Suprapubic skin (tissue), 3 donors: Measurements from ENCODE around the gene PLIN1.

ENCODE experiments used
- CTCF ChIP-seq, 2 donors: fragments of 200-600 bp in 1 of 2; fragments of 450-650 bp in 1 of 2; sonication (generic) in 1 of 2; IDR thresholded peaks; one replicate each; pipeline ENCODE4 v1.5.1; 2016 to 2019; ENCODE audit warnings: antibody characterized with exemption in 2 of 2, mild to moderate bottlenecking in 1 of 2, moderate library complexity in 1 of 2
- EP300 ChIP-seq: sonication (generic); formaldehyde crosslinking; IDR thresholded peaks from one replicate; pipeline ENCODE4 v1.6.1; 2017; ENCODE audit warnings: antibody characterized with exemption
- POLR2A ChIP-seq, 2 donors: fragments of 450-650 bp; IDR thresholded peaks; one replicate each; pipeline ENCODE4 v1.6.1; 2017; ENCODE audit warnings: antibody characterized with exemption in 2 of 2, mild to moderate bottlenecking in 2 of 2, moderate library complexity in 2 of 2

DNA sequence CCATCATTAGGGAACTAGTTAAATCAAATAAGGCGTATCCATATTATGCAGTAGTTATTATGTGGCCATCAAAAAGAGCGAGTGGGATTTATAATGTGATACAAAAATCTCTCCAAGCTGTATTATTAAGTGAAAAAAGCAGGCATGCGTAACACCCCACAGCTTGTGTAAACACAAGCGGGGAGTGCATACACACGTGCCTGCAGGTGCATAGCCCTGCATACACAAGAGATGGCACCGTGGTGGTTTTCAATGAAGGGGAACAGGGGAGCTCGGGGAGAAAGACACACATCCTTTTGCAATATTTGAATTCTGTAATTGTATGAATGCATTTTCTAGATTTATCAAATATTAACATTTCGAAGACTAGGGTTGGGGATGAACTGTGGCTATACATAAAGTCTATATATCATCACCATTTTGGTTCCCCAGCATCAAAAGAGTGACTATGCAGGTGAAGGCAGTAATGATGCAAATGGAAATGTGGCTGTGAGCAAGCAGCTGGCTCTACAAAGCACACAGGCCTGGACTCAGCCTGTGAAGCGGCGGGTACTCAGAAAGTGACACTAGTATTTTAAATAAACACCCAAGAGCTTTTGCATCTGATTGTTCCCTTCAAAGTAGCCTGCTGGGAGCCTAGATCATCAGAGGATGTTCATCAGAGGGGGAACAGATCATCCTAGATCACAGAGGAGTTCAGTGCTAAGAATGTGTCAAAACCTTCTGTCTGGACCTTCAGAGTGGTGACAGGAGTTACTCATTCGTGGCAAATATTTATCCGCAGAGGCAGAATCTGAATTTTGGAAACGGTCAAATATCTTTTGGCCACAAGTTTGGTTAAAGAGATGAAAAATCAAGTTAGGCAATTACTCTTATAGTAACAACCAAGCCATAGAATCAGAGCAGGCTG is 14.5 kb downstream of the PLIN1 start:
- no peak for TF ChIP-seq POLR2A (IDR thresholded peaks at IDR 0.05)
- no peak for TF ChIP-seq CTCF (IDR thresholded peaks at IDR 0.05)
- no peak for TF ChIP-seq EP300
